Urinary bladder (tissue), 4 donors: ENCODE results near the gene ATP11A. TPM values are rescaled to one million over a fixed set of nuclear protein-coding genes. Genes with fewer than 3 reads are reported as not detected.

Experiments
- DNase-seq: peaks from one replicate; pipeline ENCODE4 v3.0.0-alpha.2; 2015; ENCODE audit errors: extremely low spot score
- H3K27ac ChIP-seq: one replicate; pipeline ENCODE4 v1.5.1; 2013; ENCODE audit warnings: low read depth, mild to moderate bottlenecking, moderate library complexity
- H3K36me3 ChIP-seq: one replicate; pipeline ENCODE4 v1.6.1; 2013; ENCODE audit warnings: mild to moderate bottlenecking, moderate library complexity; ENCODE audit not compliant: insufficient read depth
- H3K4me1 ChIP-seq: one replicate; pipeline ENCODE4 v1.6.1; 2013; ENCODE audit warnings: mild to moderate bottlenecking, moderate library complexity; ENCODE audit not compliant: insufficient read depth
- H3K4me3 ChIP-seq: one replicate; pipeline ENCODE4 v1.5.1; 2013; ENCODE audit warnings: low read depth, low read length
- WGBS: extraction: QIAGEN DNeasy Blood & Tissue Kit; methylation state at CpG from one replicate; pipeline ENCODE4 v1.1.7; 2013; 5-methylcytosine and 5-hydroxymethylcytosine counted together
- polyA plus RNA-seq: library from polyadenylated mRNA; stranded (reverse); fragments of 200-250 nt; gene quantifications from one replicate; pipeline ENCODE4 v1.2.3, GENCODE V29; 2013
- total RNA-seq: library from RNA; depleted of rRNA; stranded (reverse); fragments of >200 nt; gene quantifications from one replicate; pipeline ENCODE4 v1.2.3, GENCODE V29; 2014
- donor health status: healthy with polysubstance abuse.
- donor health status: healthy.

Gene ATP11A
- total and polyA plus RNA-seq, 2 donors, result 11.4 to 26.2 TPM

DNA sequence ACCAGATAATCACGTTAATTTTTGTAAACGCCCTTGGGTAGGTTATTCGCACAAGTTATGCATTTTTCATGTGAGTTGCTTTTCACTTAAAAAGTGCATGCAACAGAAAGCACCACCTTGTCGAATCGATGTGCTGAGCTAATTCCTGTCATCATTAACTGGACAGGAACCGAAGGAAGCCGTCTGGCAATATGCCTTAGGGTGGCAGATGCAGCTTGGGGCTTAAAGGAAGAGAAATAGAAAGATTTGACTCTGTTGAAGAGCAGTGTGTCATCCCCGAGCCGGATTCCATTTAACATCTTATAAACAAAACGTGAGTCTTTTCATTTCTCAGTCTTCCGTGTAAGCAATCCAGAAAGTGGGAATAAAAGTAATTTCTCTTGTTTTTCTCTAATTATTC lies 70.0 kb downstream of the ATP11A start:
- Histone ChIP-seq H3K27ac (no peak overlapping the region), H3K4me3 (no peak overlapping the region), H3K4me1 (no peaks in the 10 kb centered on the region), H3K36me3 (no peaks in the 10 kb centered on the region)
- DNase-seq, result no peak
- 74% methylated on average over 11 of the region's 11 CpGs for WGBS

DNA sequence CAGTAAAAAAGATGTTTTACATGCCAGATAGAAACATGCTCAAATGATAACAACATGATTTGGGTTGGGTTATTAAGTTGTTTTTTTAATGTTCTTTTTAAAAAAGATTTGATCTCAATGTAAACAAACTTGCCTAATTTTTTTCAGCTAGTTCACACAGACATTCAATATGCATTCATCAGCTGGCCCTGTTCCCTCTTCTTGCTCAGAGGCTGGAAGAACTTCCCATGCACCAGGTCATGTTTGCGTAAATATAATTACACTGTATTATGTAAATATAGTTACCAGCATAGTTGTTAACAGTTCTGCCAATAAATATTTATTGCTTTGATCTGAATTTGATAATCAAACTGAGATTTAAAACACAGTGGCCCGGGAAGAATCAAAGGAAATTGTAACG lies 70.6 kb downstream of the ATP11A start:
- 51% methylated on average over 3 of the region's 3 CpGs for WGBS
- H3K4me1 ChIP-seq, result no peaks in the 10 kb centered on the region
- H3K4me3 ChIP-seq, result peak overlapping the region; percentile 37
- H3K27ac ChIP-seq, result no peak overlapping the region
- H3K36me3 ChIP-seq, result no peaks in the 10 kb centered on the region
- DNase-seq, result no peak

DNA sequence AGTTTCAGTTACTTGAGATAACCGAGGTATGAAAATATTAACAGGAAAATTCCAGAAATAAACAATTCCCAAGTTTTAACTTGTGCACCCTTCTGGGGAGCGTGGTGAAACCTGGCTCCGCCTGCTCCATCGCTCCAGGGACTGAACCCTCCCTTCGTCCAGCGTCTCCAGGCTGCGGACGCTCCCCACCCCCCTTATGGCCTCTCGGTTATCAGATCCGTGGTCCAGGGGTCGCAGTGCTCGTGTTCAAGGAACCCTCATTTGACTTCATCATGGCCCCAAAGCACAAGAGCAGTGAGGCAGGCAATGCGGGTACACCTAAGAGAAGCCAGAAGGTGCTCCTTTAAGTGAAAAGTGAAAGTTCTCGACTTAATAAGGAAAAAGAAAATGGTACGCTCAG lies 71.1 kb downstream of the ATP11A start:
- no peaks in the 10 kb centered on the region for H3K4me1 ChIP-seq
- no peak overlapping the region for H3K27ac ChIP-seq
- WGBS, result 49% methylated on average over 15 of the region's 15 CpGs
- H3K36me3 ChIP-seq, result no peaks in the 10 kb centered on the region
- no peak for DNase-seq
- peak overlapping the region; percentile 37 for H3K4me3 ChIP-seq

DNA sequence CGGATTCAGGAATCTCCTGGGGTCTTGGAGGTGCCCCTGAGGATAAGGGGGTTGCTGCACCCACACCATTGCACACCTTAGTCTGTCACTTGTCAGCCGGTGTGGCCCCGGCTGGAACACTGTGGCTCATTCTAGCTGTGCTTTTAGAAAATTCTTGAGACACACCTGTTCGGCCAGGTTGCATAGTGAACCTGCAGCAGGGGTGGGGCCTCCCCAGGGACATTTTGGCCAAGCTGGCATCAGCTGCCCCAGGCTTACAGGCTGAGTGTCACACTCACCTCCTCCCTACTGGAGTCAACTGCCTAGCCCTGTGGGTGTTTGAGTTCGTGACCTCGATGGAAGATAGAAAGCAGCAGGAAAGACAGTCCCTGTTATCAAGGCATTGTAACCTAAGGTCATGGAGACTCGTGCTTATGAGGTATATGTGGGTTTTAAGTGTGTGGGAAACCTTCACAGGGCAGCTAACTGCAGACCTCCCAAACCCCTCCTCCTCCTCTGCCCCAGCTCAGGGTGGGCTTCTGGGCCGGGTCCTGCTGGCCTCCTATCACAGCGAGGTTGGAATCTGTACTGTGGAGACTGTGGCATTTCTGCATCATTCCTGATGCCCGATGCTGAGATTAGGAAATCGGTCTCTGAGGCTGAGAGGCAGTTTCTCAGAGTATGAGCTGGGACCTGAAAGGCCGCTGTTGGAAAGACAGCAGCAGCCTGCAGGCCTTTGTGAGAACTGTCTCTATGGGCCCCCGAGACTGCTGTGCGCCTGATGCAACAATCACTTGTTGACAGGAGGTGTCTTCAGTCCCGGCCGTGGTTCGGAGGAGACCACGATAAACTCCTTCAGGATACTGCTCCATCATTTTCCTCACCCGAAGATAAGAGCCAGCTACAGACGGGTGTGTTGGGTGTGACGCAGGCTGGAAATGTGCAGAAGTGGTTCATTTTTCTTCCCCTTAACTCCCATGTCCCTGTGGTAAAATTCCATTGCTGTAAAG lies 72.2 kb downstream of the ATP11A start:
- 77% methylated on average over 21 of the region's 21 CpGs for WGBS
- Histone ChIP-seq H3K4me1 (no peaks in the 10 kb centered on the region), H3K4me3 (no peak overlapping the region), H3K36me3 (no peaks in the 10 kb centered on the region), H3K27ac (no peak overlapping the region)
- no peak for DNase-seq

DNA sequence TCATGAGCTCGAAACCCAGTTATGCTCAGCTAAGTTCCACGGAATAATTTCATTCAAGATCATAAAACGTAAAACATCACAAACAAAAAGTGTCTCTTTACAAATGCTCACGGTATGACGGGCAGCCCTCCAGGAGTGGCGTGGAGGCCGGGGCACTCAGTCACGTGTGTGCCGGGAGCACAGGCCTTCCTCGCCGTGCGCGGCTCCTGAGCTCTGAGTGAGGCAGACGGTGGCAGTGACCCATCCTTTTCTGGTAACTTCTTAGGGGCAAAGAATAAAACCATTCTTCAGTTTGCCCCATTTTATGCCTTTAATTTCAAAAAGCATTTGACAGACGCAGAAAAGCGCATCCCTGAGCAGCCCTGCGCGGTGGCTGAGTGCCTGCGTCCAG lies 72.8 kb downstream of the ATP11A start:
- no peak for DNase-seq
- no peaks in the 10 kb centered on the region for H3K36me3 ChIP-seq
- H3K4me3 ChIP-seq, result no peak overlapping the region
- H3K27ac ChIP-seq, result no peak overlapping the region
- no peaks in the 10 kb centered on the region for H3K4me1 ChIP-seq
- WGBS, result 92% methylated on average over 19 of the region's 19 CpGs

DNA sequence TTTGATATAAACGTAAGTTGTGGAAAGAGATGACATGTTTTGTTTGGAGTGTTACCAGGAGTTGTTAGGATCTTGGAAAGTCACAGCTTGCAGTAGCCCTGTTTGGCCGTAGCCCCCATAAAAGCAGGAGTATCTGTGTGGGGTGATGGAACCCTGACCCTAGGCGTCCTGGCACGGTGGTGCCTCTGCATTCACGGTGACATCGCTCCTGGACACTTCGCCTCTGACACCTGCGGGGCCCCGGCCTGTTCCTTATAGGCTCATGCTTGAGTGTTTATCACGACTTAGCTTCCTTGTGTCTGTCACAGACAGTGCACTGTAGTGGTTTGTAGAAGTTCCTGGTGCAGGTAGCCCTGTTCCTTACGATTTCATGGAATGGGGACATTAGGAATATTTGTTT lies 74.2 kb downstream of the ATP11A start:
- Histone ChIP-seq H3K36me3 (no peaks in the 10 kb centered on the region), H3K4me3 (no peak overlapping the region), H3K4me1 (no peaks in the 10 kb centered on the region), H3K27ac (no peak overlapping the region)
- WGBS, result 94% methylated on average over 11 of the region's 11 CpGs
- no peak for DNase-seq

DNA sequence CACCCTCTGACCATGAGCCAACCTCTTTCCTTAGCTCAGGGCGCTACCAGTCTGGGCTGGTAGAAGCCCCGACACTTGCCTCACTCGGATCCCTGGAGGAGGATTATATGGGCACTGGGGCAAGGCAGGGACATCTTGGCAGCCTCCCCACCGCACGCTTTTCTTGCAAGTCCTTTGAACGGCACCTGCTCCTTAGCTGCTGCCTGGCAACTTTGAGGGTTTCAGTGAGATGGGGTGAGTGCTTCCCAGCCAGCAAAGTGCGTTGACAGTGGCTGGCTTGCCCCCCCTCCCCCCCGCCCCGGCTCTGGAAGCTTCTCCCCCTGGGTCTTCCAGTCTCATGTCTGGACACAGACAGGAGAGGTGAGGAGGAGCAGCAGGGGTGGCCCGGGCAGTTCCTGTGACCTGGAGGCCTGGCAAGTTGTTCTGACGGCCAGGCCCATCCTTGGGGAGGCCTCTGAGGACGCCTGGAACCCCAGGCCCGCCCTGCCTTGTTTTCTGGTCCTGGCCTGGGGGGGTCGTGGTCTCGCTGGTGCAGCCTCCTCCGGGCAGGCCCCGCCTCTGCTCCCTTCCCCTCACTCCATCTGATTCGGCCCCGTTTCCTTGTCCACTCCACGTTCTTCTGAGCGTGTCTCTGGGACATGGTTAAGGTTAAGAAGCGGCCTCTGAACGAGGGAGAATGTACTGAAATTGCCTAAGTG lies 75.2 kb downstream of the ATP11A start:
- H3K4me3 ChIP-seq, result no peak overlapping the region
- no peaks in the 10 kb centered on the region for H3K4me1 ChIP-seq
- H3K27ac ChIP-seq, result no peak overlapping the region
- no peak for DNase-seq
- 91% methylated on average over 23 of the region's 23 CpGs for WGBS
- H3K36me3 ChIP-seq, result no peaks in the 10 kb centered on the region

DNA sequence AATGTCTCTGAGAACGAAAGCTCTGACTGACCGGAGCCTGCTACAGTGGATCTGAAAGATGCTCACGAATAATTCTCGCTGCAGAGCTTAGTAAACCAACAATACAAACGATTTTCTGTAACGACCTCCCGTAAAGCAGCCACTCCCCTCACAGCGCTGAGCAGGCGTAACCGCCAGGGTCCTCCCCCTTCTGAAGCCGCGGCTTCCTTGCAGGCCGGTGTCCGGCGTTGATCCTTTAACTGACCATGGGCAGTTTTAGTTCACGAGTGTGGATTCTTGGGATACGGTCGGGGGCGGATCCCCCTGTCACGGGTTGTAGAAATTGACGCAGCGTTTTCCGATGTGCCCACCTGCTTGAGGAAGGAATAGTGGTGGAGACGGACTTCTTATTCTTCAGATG lies 75.9 kb downstream of the ATP11A start:
- Histone ChIP-seq H3K4me1 (no peaks in the 10 kb centered on the region), H3K36me3 (no peaks in the 10 kb centered on the region), H3K4me3 (no peak overlapping the region), H3K27ac (no peak overlapping the region)
- DNase-seq, result no peak
- 92% methylated on average over 24 of the region's 24 CpGs for WGBS

DNA sequence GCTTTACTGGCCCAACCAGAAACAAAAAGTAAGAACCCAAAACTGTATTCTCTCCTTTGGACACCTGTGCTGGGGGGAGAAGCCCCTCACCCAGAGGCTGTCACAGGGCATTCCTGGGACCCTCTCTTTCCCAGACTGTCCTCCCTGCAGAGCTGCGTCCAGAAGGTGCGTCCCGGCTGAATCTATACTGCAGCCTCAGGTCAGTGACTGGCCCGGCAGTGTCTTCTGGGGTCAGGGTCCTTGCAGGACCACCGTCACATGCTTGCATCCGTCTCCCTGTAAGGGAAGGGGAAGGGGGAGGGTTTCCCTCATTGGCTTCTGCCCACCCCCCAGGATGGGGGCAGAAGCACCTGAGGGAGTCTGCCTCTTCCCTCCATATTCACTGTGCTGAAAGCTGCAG lies 76.5 kb downstream of the ATP11A start:
- WGBS, result 93% methylated on average over 6 of the region's 6 CpGs
- no peak for DNase-seq
- Histone ChIP-seq H3K4me3 (no peak overlapping the region), H3K4me1 (no peaks in the 10 kb centered on the region), H3K27ac (no peak overlapping the region), H3K36me3 (no peaks in the 10 kb centered on the region)

DNA sequence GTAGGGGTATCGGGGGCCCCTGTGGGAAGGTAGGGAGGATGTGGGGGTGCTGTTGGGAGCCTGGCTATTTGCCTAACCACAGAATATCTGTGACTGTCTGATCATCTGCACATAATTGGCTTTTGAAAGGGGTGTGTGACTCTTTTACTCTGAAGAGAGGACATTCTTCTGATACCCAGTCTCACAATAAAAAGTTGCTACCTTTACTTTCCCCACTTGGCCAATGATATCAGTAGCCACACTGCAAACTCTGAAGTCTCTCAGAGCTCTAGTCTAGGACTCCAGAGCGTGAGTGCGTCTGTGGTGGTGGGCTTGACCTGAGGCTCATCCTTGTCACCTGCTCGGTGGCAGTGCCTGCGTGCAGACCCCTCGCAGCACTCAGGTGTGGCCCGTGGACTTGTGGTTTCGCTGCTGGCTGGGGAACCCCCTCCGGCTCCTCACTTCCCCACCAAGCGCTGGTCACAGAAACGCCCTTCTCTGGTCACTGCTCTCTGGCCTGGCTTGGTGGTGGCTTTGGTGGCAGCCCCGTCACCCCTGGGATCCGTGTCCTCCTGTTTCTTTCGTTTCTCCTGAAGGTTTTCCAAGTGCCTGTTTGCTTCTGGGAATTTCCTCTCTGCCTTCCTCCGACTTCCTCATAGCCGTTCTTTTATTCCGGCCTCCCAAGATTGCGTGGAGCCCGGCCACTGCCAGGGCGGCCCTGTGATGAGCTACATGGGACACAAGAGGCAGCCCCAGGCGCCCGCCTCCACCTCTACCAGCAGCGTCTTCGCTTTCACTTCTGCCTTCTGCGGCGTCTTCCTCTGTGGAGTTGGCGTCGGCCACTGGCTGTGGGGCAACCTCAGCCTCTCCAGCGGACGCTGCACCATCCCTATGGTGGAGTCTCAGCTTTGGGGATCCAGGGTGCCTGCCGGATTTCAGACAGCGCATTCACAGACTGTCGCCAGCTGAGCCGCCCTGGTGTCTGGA lies 78.0 kb downstream of the ATP11A start:
- DNase-seq, result no peak
- H3K4me1 ChIP-seq, result no peaks in the 10 kb centered on the region
- WGBS, result 86% methylated on average over 34 of the region's 34 CpGs

DNA sequence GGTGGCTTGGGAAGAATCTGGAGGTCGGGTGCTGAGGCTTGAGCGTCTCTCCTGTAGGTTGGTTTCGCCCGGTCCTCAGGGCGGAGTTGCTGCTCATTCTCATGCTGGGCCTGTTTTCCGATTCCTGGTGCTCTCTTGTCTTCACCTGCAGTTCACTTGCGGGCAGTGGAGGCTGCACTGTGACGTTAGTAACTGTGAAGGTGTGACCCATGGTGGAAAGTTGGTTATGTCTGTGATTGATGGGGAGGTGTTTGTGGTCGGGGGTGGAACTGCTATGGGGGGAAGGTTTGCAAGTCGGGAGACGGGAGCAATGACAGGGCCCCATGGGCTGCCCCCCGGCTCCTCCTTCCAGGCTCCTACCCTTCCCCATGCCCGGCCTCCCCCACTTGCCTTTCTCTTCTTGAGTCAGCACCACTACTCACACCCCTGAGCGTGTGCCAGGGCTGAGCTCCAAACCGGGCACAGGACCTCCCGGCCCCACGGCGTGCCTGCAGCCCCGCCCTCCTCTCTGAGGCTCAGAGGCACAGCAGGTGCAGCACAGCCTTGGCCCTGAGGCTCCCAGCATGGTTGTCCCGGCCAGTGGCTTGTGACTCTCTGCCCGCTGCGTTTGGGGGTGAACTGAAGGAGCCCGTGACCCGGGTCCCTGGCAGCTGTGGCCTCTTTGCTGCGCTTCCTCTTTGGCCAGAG lies 79.1 kb downstream of the ATP11A start:
- 86% methylated on average over 25 of the region's 25 CpGs for WGBS
- H3K4me1 ChIP-seq, result no peaks in the 10 kb centered on the region
- DNase-seq, result no peak

More for the DNA sequence above, 78.0 kb downstream of the ATP11A start:
- Histone ChIP-seq H3K4me3 (no peak overlapping the region), H3K36me3 (no peaks in the 10 kb centered on the region), H3K27ac (no peak overlapping the region)

DNA sequence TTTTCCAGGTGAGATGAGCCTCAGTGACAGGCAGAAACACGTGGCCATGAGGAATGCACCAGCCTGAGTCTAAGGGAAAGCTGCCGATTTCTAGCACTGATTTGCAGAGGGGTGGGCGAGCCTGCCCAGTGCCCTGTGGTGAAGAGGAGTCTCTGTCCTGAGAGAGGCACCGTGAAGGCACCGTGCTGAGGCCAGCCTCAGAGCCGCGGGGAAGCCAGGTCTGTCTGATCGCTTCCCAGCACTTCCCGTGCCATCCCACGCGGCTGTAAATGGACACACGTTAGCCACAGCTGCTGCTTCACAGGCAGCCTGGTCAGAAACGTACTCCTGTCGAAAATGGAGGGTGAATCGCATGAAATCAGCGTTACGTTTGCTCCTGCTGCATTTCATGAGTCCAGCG lies 79.8 kb downstream of the ATP11A start:
- H3K27ac ChIP-seq, result no peak overlapping the region
- WGBS, result 89% methylated on average over 18 of the region's 18 CpGs
- no peak for DNase-seq
- H3K36me3 ChIP-seq, result no peaks in the 10 kb centered on the region
- no peaks in the 10 kb centered on the region for H3K4me1 ChIP-seq
- no peak overlapping the region for H3K4me3 ChIP-seq

More for the DNA sequence above, 79.1 kb downstream of the ATP11A start:
- Histone ChIP-seq H3K4me3 (no peak overlapping the region), H3K36me3 (no peaks in the 10 kb centered on the region), H3K27ac (no peak overlapping the region)

DNA sequence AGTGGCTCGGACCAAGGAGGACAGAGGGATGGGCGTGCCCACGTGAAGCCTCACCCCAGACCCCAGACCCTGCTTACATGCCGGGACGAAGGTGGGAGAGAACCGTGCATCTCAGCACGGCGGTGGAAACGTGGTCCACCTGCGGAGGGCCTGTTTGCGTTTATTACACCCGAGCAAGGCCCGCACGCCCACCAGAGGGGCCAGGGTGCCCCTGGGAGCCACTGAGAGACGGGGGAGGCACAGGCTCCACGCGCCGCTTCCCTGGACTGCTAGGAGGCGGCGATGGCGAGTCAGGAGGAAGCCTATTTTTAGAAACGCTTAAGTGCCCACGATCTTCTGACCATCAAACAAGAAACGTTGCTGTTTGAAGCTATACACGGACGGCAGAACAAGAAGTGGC lies 80.7 kb downstream of the ATP11A start:
- no peak for DNase-seq
- Histone ChIP-seq H3K4me3 (no peak overlapping the region), H3K4me1 (no peaks in the 10 kb centered on the region), H3K36me3 (no peaks in the 10 kb centered on the region), H3K27ac (no peak overlapping the region)
- WGBS, result 88% methylated on average over 26 of the region's 26 CpGs
